ENCODE results near the gene ETF1.
A peak's percentile ranks its signal among the peaks of the same experiment; 100 is the strongest.

ETF1 gene

GRCh38 chr5:138492560-138493045 is 50.4 kb downstream of the ETF1 start:
- Histone ChIP-seq H3K36me3 (ENCODE audit: low read depth) (no peaks in the 10 kb centered on the region), H3K4me3 (ENCODE audit: severe bottlenecking) (peak overlapping the region; percentile 40), H3K27ac (ENCODE audit: poor library complexity, severe bottlenecking) (peak overlapping the region; percentile 4), H3K27me3 (ENCODE audit: insufficient read depth, poor library complexity, severe bottlenecking) (no peaks in the 10 kb centered on the region), H3K9me3 (ENCODE audit: severe bottlenecking) (no peaks in the 10 kb centered on the region), H3K4me1 (ENCODE audit: insufficient read depth, poor library complexity, severe bottlenecking) (peaks cover 24% of the 10 kb centered on the region)
- DNase-seq (ENCODE audit: low spot score) (no peak), ATAC-seq (ENCODE audit: low read depth) (no peak)
- no peak for TF ChIP-seq CTCF (IDR thresholded peaks at IDR 0.05; ENCODE audit: poor library complexity, severe bottlenecking)

- TF ChIP-seq CTCF (IDR thresholded peaks at IDR 0.05; ENCODE audit: poor library complexity, severe bottlenecking): no peak
These were observed 51.1 kb downstream of the ETF1 start for GRCh38 chr5:138491669-138492559.

GRCh38 chr5:138491284-138491648 is 51.8 kb downstream of the ETF1 start:
- H3K4me1 ChIP-seq (ENCODE audit: insufficient read depth, poor library complexity, severe bottlenecking): peaks cover 24% of the 10 kb centered on the region
- no peaks in the 10 kb centered on the region for H3K9me3 ChIP-seq (ENCODE audit: severe bottlenecking)
- no peaks in the 10 kb centered on the region for H3K27me3 ChIP-seq (ENCODE audit: insufficient read depth, poor library complexity, severe bottlenecking)
- H3K27ac ChIP-seq (ENCODE audit: poor library complexity, severe bottlenecking): no peak overlapping the region
- H3K4me3 ChIP-seq (ENCODE audit: severe bottlenecking): peak overlapping the region; percentile 40
- no peak for TF ChIP-seq CTCF (IDR thresholded peaks at IDR 0.05; ENCODE audit: poor library complexity, severe bottlenecking)
- DNase-seq (ENCODE audit: low spot score) (no peak), ATAC-seq (ENCODE audit: low read depth) (no peak)
- H3K36me3 ChIP-seq (ENCODE audit: low read depth): no peaks in the 10 kb centered on the region

More at GRCh38 chr5:138491669-138492559, 51.1 kb downstream of the ETF1 start:
- H3K9me3 ChIP-seq (ENCODE audit: severe bottlenecking): no peaks in the 10 kb centered on the region
- H3K27ac ChIP-seq (ENCODE audit: poor library complexity, severe bottlenecking): peak overlapping the region; percentile 4
- DNase-seq (ENCODE audit: low spot score): peak; percentile 93
- no peaks in the 10 kb centered on the region for H3K27me3 ChIP-seq (ENCODE audit: insufficient read depth, poor library complexity, severe bottlenecking)
- H3K4me3 ChIP-seq (ENCODE audit: severe bottlenecking): peak overlapping the region; percentile 40
- ATAC-seq (ENCODE audit: low read depth): peak; percentile 92
- H3K4me1 ChIP-seq (ENCODE audit: insufficient read depth, poor library complexity, severe bottlenecking): peaks cover 24% of the 10 kb centered on the region
- H3K36me3 ChIP-seq (ENCODE audit: low read depth): no peaks in the 10 kb centered on the region

- DNase-seq (ENCODE audit: low spot score) (no peak), ATAC-seq (ENCODE audit: low read depth) (no peak)
- no peak for TF ChIP-seq CTCF (IDR thresholded peaks at IDR 0.05; ENCODE audit: poor library complexity, severe bottlenecking)
- Histone ChIP-seq H3K4me3 (ENCODE audit: severe bottlenecking) (no peak overlapping the region), H3K36me3 (ENCODE audit: low read depth) (no peaks in the 10 kb centered on the region), H3K4me1 (ENCODE audit: insufficient read depth, poor library complexity, severe bottlenecking) (peaks cover 24% of the 10 kb centered on the region), H3K27ac (ENCODE audit: poor library complexity, severe bottlenecking) (no peak overlapping the region), H3K9me3 (ENCODE audit: severe bottlenecking) (no peaks in the 10 kb centered on the region), H3K27me3 (ENCODE audit: insufficient read depth, poor library complexity, severe bottlenecking) (no peaks in the 10 kb centered on the region)
These were observed 52.3 kb downstream of the ETF1 start for GRCh38 chr5:138490648-138491283.

Measured in RWPE2 (cell line).